Stimulated activated CD4-positive, alpha-beta T cell treated with anti-CD3 and anti-CD28 coated beads, Interleukin-2, amount 100 ng/mL, for 48 hours (primary cell): ENCODE results near the gene SELENOT.
"Not testable (repeated sequence)": the region's sequence is repeated elsewhere in the genome, so short reads cannot be mapped to it uniquely, and the experiment has no call there.

Experiments used
- DNase-seq, 2 donors: peaks; one replicate each; pipeline ENCODE4 v3.0.0-alpha.2; 2020

Gene SELENOT, protein sequence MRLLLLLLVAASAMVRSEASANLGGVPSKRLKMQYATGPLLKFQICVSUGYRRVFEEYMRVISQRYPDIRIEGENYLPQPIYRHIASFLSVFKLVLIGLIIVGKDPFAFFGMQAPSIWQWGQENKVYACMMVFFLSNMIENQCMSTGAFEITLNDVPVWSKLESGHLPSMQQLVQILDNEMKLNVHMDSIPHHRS

DNA sequence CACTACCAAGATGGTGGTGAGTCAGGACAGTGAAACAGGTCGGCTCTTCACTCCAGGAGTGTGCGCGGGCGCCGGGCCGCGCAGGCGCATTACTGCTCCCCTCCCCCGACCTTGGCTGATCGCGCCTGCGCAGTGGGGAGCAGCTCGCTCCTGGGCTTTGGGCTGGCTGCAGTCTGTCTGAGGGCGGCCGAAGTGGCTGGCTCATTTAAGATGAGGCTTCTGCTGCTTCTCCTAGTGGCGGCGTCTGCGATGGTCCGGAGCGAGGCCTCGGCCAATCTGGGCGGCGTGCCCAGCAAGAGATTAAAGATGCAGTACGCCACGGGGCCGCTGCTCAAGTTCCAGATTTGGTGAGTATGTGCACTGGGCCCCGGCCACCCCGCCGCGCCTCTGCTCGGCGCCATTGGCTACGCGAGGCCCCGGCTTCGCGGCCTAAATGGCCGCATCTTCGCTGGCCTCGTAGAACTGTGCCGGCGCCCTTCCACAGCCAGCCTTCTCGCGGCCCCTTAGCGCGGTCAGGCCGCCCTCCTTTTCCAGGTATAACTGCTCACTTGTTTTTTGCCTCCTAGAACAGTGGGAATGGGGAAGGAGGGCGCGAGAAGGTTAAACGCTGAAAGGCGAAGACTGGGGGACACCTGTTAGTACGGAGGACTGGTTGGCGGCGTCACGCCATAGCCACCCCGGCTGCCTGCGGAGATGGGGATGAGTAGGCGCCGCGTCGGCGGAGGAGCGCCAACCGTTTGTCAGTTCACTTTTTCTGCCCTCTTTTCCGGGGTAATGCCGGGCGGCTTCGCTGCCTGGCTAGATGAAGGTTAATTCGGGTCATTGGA is at the start of gene SELENOT:
Gene SELENOT (plus strand): TSS at position 169 of the 827 bp plus-strand sequence. CDS start 42 bp downstream, at position 211.
- DNase-seq, result peak; percentile 85 to 93

- DNase-seq, result no peak
Observed at GRCh38 chr3:150555859-150556436, 47.2 kb upstream of the SELENOT start.

DNA sequence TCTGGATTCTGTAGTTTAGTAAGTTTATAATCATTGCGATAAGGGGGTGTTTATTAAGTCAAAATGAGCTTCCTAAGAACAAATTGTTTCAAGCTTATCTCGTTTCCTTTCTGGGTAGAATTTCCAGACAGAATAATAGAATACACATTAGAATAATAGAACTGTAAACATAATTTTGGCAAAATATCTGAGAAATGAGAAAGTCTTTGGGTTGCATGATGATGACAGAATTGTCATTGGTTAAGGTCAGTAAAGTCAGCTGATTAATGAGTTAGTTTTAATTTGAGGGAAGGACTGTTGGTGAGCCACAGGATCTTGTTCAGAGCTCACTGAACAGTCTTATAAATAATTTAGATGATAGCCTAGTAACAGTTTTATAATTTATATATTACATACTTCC is 46.3 kb upstream of the SELENOT start:
- no peak for DNase-seq

- no peak for DNase-seq
Observed at GRCh38 chr3:150557725-150558124, 45.4 kb upstream of the SELENOT start.

- DNase-seq, result no peak
Observed at GRCh38 chr3:150564243-150564642, 38.9 kb upstream of the SELENOT start.

GRCh38 chr3:150567328-150567727 is 35.8 kb upstream of the SELENOT start:
- DNase-seq, result no peak

DNA sequence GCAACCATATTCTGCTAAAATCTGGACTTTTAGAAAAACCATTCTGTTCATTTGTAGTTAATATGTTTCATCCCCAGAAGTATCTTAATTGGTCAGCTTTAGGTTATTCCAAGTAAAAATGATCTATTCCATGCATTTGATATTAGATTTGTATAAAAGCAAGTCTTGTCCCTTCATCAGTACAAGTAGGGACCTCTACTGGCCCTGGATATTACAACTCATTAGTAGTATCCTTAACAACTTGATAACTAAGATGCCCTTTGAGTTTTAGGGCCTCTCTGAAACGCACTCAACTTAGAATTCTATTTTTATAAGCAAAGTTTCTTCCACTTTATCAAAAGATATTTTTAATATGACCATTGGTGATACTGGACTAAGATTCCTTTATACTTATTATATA is 25.3 kb upstream of the SELENOT start:
- DNase-seq, result no peak

DNA sequence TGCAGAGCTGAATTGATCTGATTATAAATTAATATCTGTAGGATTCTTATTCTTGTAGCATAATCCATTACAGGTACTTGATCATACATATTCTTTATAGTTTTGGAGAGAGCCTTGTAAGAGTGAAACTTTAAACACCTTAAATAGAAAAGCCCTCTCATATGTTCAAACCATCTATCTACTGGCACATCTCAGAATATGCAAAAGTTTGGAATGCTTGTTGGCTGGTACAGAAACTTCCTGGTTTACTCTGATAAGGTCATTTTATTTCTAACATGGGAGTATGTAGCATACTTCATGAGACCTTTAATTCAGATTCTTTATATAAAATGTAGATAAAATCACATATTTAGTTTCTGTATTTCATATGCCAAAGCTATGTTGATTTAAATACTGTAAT is 21.9 kb upstream of the SELENOT start:
- DNase-seq, result no peak

GRCh38 chr3:150582620-150583019 is 20.5 kb upstream of the SELENOT start:
- no peak for DNase-seq

DNA sequence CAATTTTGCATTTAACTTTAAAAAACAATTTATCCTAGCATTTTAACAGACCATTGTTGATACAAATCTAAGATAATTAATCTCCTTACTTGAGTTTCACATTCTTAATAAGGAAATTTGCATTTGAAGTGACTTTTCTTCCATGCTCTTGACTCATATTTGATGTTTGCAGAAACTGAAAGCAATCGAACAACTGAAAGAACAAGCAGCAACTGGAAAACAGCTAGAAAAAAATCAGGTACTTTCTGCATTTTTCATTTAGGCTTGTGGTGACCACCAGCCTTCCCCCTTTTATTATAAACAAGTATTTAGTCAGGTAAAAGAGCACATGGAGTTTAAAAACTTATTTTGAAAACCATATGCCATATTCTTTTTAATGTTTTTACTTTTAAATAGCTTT is 20.1 kb upstream of the SELENOT start:
- DNase-seq, result no peak

DNA sequence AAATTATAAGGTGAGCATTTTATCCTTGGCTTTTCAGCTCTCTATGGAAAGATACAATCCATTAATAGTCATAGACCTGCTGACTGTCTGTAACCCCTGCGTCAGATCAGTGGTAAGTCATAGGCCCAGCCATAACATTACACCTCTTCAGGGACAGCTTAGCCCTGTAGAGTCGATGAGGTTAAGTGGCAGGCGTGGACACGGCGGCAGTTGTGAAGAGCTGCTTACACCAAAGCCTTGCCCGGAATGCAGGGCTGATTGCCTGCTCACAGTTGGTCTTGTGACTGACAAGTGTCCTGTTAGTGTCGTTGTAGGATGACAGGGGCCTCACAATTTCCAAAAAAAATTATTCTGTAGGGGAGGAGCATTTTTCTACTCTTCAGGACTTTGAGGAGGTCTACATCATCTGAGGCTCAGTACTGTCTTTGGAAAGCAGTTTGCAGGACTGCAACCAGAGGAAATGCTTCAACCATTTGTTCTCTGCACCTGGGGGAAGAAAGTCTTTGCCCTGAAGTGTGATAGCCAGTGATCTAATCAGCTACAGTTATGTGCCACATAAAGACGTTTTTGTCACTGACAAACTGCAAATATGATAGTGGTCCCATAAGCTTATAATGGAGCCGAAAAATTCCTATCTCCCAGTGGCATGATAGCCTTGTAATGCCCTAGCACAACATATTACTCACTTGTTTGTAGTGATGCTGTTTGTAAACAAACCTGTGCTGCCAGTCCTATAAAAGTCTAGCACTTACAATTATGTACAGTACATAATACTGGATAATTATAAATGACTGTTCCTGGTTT is 14.9 kb upstream of the SELENOT start:
- no peak for DNase-seq

- no peak for DNase-seq
Observed at GRCh38 chr3:150589759-150590158, 13.4 kb upstream of the SELENOT start.

- no peak for DNase-seq
Observed at GRCh38 chr3:150594150-150594549, 9.0 kb upstream of the SELENOT start.

GRCh38 chr3:150597646-150598045 is 5.5 kb upstream of the SELENOT start:
- DNase-seq, result no peak

- no peak for DNase-seq
Observed at GRCh38 chr3:150599611-150600297, 3.4 kb upstream of the SELENOT start.

- not testable (repeated sequence) for DNase-seq
Observed at GRCh38 chr3:150600647-150601530, 2.2 kb upstream of the SELENOT start.

- no peak for DNase-seq
Observed at GRCh38 chr3:150602426-150603152, 532 bp upstream of the SELENOT start.

DNA sequence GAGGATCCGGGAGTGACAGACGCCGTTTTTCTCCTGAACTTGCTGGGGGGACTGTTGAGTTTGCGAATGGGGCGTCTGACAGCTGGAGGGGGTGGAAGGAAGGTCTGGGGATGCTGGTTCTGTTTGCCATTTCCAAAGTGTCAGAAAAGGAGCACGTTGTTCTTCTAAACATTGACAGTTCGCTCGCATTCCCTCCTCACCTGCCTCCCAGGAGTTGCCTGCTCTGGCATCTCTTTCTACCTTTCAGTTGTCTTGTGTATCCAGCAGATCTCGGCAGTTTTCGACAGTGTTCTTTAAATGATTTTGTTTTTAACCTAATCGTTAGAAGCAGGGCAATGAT is 829 bp downstream of the SELENOT start:
- no peak for DNase-seq

- DNase-seq, result no peak
Observed at GRCh38 chr3:150605998-150606641, 3.0 kb downstream of the SELENOT start.

DNA sequence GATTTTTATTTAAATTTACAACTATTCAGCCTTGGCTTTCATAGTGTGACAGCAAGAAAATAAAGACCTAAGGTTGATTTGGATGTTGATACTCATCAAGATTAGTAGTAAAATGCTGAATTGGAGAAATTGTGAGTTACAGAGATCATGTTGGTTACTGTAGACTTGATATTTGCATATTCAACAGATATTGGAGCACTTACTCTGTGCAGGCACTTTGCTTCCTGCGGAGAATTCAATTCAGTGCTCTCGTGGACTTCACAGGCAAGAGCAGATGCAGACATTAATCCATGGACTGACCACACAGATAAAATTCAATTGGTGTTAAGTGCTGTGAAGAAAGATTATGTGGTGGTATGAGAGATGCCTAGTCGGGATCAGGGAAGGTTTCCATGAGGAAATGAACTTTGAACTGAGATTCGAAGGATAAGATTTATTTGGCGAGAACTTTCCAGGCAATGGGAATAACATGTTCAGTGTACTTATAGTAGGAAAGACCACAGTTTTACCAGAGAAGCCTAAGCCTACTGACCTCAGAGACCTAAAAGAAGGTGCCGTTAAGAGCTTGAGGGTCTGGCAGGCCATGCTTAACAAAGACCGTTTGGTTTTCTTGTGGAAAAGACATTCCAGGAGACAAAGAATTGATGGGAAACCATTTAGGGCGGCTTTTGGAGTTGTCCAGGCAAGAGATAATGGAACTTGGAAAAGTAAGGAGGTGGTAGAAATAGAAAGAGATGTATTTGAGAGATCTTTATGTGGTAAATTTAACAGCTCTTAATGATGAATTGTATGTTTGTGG is 4.3 kb downstream of the SELENOT start:
- DNase-seq, result no peak
